Measurements from ENCODE around the gene FBXW10B. TPM values are rescaled to one million over a fixed set of nuclear protein-coding genes. Genes with fewer than 3 reads are reported as not detected.

The FBXW10B gene
- total RNA-seq (2022; extraction: Qiagen RNA extraction) = 1.4 to 4.6 TPM (median 2.3 TPM) in 5 replicates

DNA sequence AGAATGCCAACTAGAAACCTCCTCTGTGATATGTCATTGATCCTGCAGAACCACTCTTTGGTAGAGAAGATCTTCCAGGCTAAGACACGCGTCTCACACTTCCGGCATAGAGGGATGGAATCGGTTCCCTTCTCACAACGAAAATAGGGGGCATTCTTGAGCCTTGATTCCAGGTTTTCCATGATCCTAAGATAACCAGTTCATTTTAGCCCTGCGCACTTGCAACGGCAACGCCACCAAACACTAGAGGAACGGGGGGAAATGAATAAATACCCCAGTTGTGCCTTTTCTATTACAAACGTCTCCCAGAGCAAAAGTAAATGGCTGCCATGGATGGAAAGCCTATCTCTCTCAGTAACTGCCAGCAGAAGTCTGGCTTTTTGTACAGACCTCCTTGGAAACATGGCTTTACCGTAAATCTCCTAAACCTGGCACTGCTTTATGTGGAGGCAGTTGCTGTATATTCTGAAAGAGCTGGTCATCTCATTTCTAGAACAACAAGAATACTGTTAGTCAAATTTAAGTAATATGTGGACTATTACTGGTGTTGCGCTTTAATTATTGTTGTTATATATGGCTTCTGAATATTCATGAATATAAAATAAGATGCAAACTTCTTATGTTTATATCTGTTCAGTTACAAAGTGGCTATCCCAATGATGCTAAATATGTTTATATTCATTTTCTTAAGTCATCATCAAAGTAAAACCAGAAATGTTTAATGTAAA lies at the start of gene FBXW10B:
FBXW10B (minus strand) TSS at position 374 of the 728 bp plus-strand sequence; CDS start at position 182, 192 bp downstream.

Other genes starting within 250 kb of the FBXW10B start
- gene CDRT4, start 152.1 kb downstream of the FBXW10B start, total RNA-seq (2022; extraction: Qiagen RNA extraction) = 0.32 to 1.4 TPM (median 0.86 TPM) in 4 of 5 replicates, not detected in the other
- 6.9 to 12.6 TPM (median 8.1 TPM) in 5 replicates for gene TVP23C, start 56.2 kb downstream of the FBXW10B start, total RNA-seq (2022; extraction: Qiagen RNA extraction)
- gene TRIM16, start 64.6 kb upstream of the FBXW10B start, total RNA-seq (2022; extraction: Qiagen RNA extraction) = 190 to 234 TPM (median 203 TPM) in 5 replicates
- gene ZNF286A, start 80.0 kb upstream of the FBXW10B start, total RNA-seq (2022; extraction: Qiagen RNA extraction) = 21.8 to 32.4 TPM (median 26.5 TPM) in 5 replicates
- gene TBC1D26, start 112.6 kb upstream of the FBXW10B start, total RNA-seq (2022; extraction: Qiagen RNA extraction) = not detected in 5 replicates